OCI-LY3 (cell line): ENCODE results near the gene ATP6V1G1.

Source experiments
- EZH2phosphoT487 ChIP-seq: fragments of 200-600 bp; shearing (Covaris generic); IDR thresholded peaks from 2 replicates; pipeline ENCODE4 v1.6.1; 2018; ENCODE audit warnings: antibody characterized with exemption, mixed run types, low read depth
- TF ChIP-seq, protein P1 (sequence below): fragments of 200-600, 300-600 bp; sonication (generic); IDR thresholded peaks from 2 replicates; pipeline ENCODE4 v1.5.1; 2014; ENCODE audit warnings: antibody characterized with exemption, low read length, low read depth

DNA sequence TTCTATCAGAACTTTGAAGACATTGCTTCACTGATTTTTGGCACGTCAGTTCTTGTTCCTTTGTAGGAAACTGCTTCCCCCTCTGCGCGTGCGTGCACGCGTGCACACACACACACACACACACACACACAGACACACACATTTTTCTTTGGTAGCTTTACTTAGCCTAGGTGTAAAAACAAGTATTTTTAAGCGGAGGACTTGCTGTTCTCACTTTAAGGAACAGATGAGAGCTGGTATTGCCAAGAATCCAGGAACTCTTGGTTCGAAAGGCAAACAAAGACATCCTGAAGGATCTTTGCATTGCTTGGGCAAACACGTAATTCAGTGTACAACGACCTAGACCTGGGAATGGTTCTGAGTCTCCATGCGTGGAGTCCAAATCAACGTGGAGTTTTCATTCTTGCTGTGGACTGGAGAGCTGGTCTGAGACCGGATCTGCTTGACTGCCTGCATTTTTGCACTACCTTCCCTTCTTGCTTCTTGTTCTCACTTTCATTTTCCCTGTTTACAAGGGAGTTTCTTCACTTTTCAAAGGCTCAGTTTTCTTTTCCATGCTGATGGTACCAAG lies 31.7 kb downstream of the ATP6V1G1 start:
- TF ChIP-seq, protein P1, sequence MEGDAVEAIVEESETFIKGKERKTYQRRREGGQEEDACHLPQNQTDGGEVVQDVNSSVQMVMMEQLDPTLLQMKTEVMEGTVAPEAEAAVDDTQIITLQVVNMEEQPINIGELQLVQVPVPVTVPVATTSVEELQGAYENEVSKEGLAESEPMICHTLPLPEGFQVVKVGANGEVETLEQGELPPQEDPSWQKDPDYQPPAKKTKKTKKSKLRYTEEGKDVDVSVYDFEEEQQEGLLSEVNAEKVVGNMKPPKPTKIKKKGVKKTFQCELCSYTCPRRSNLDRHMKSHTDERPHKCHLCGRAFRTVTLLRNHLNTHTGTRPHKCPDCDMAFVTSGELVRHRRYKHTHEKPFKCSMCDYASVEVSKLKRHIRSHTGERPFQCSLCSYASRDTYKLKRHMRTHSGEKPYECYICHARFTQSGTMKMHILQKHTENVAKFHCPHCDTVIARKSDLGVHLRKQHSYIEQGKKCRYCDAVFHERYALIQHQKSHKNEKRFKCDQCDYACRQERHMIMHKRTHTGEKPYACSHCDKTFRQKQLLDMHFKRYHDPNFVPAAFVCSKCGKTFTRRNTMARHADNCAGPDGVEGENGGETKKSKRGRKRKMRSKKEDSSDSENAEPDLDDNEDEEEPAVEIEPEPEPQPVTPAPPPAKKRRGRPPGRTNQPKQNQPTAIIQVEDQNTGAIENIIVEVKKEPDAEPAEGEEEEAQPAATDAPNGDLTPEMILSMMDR: no peak
- no peak for TF ChIP-seq EZH2phosphoT487
